DMS 273 (cell line): ENCODE results near the gene SPRED2.
A peak's percentile ranks its signal among the peaks of the same experiment; 100 is the strongest.

Source experiments
- DNase-seq: peaks from one replicate; lab custom pipeline; 2025; ENCODE audit not compliant: unreplicated experiment; lab: John Stamatoyannopoulos, UW

SPRED2 gene

DNA sequence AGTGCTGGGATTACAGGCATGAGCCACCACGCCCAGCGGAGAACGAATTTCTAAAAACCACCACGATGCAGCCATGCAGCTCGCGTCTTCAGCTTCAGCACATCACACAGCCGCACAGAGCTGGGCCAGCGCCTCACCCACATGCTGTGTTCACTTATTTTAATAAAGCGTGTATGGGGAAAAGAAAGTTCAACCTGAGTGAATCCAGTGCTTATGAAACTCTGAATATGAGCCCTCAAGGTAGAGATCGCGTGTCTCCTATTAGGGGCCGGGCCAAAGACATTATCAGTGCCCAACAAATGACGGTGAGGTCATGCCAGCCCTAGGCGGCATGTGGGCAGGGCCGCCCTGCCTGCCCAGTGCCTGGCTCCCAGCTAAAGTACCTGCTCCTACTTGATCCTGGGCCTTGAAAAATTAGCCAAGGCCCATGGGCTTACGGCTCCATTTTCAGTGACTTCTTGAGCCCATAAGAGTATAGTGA lies 44.3 kb downstream of the SPRED2 start:
- no peak for DNase-seq

DNA sequence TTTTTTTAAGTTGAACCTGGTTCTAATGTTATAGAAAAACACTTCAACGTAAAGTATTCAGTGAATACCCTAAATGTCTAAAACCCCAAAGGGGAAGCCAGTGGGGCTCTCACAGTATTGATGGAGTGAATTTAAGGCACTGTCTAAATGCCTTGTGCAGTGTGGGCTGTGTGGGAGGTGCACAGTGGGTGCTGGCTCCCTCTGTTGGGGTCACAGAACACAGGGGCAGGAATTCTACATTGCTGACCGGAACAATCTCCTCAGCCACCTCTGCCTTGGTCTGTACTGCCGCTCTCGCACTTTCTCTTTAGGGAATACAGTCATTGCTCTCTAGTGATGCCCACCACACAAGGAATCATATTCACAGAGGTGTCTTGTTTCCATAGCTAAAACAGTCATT lies 45.4 kb downstream of the SPRED2 start:
- no peak for DNase-seq

DNA sequence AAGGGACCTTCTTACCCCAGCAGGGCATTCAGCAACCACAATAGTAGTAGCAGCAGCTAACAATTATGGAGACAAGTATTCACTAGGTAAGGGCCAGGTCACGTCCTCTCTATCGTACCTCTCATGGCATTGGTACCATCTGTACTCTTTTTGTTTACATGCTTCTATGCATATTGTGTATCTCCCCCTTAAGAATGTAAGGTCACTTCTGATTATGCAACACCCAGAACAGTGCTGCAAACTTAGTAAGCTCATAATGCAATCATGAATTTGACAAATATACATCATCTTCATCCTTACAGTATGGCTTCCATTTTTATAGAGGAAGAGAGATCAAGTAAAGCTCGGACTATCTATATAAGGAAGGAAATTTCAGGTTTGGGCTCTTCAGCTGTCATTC lies 46.1 kb downstream of the SPRED2 start:
- no peak for DNase-seq

DNA sequence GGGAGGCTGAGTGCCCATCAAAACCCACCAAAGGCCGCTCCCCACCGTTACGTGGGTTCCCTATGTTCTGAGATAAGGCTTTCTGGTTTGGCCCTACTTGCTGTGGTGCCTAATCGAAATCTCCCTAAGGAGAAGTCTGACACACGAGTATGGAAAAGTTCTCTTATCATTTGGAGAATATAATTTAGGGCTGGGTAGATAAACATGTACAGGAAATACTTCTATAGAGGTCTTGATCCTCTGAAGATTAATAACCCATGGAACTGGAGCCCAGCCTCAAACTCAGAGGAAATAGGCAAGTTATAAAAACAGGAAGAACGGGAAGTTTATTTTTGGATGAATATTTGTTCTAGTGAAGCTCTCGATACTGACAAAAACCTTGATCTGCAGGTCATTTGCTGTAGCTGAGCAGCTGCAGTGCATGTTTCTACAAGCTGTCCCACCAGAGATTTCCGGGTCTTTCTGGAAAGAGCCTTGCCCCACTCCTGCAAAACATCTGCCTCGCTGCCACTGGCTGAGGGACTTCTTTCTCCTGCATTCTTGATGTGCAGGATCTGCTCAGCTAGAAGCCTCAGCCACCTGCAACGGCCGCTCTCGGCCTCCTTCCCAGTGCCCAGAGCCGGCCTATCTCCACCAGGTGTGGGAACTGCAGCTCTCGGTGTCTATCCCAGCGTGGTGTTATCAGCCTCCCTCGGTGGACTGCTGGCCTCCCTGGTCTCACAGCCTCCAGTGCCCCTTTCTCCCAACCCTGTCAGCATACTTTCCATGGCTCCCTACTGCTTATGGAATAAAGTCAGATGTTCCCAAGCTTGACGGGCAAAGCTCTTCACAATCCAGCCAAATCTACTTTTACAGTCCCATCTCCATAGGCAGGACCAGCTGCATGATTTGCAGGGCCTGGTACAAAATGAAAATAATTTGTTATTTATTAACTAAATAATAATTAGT lies 48.6 kb downstream of the SPRED2 start:
- DNase-seq, result no peak

DNA sequence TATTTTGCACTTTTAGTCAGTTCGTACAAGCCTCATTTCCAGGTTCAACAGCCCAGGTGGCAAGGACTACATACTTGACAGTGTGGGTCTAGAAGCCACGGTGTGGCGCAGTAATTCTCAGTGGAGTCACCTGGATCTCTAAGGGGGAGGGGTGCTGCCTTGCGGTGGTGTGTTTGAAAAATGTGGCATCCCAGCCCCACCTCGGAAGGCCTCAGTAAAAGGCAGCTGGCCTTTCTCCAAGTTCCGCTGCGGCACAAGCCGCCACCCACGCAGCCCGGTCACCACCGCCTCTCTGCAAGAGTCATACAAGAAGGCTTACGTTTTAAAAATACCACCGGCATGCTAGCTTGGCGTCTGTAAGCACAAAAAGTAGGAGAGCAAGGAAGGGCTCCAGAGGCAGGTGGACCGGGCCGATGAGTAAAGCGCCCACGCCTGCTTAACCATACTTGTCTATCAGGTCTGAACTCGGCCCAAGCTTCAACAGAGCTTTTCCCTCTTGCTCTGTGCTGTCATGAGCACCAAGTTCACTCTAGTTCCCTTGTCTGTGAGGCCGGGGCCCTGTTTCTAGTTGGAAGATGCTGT lies 49.5 kb downstream of the SPRED2 start:
- peak; percentile 37 for DNase-seq

DNA sequence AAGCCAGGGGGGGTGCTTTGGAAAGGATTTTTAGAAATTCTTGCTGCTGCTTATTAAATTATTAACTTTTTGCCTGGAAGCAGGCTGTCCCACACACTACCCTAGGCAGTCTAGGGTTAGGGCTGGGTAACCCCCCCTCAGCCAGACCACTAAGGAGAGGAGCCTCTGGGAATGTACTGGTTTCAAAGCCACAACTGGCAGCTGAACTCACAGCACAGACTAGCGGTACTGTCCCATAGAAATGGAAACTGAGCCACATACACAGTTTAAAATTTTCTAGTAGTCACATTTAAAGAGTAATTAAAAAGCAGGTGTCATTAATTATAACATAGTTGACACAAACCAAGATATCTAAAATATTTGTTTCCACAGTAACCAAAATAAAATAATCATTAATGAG lies 50.1 kb downstream of the SPRED2 start:
- DNase-seq, result no peak

DNA sequence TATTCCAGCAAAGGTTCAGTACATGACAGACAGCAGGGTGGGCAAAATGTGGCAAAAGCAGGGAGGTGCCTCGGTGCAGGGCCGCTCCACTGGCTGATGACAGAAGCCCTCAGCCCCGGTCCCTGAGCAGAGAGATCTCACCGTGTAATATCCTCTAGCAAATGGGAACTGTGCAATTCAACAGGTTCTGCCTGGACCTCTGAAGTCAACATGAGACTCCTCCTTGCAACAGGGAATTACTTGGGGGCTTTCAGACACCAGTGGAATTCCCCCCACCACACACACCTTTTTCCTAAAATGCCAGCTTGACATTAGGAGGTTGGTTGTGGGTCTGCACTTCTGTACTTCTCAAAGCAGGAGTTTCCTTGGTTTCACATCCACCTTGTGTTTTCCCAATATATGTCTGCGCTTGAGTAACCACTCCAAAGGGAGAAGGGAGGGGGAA lies 50.8 kb downstream of the SPRED2 start:
- no peak for DNase-seq

DNA sequence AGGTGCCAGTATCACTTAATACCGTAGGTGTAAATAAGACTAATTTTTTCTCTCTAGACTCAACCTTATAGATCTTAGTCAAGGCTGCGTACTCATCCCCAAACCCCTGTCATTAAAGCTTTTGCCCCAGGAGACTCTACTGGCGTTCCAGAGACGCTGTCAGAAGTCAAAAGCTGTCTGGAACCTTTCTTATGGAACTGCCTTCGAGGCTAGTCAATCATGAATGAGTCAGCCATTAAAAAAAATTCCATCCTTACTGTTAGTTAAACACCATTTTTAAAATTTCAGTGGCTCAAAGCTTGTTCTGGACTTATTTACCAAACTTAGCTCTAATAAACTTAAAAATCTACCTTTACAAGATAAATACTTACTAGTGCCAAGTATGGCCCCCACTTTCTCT lies 52.1 kb downstream of the SPRED2 start:
- no peak for DNase-seq

DNA sequence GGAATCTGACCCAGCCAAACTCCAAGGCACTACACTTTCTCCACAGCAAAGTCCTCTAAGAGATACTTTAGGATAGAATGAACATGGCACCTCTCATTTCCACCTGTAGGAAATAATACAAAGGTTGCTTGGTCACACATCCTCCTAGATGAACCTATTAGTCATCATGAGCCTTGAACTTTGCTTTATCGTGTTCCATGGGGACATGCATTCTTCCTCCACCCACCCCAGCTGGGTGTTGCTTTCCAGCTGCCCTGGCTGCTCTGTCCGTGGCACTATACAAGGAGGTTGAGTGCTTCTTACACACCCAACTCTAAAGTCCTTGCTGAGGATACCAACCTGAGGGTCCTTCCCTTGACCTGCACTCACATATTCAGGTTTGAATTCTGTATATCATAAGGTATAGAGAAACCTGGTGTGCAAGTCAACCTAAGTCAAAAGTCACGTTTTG lies 52.7 kb downstream of the SPRED2 start:
- no peak for DNase-seq

DNA sequence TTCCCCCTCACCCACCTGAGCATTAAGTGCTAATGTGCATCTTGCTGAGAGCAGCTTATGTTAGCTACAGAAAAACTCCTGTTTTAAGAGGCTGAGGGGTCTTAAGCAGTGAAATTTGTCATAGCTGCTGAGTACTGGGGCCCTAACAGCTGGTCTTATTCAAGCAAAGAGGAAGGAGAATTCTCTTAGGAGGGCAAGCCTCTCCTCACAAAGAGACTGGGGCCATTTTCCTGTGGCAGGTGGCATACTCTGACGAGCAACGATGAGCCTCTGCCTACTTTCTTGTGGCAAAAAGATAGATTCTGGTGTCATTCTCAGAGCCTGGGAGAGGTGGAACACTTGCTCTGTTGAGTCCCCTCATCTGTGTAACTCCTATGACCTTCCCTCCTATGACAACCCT lies 53.2 kb downstream of the SPRED2 start:
- DNase-seq, result no peak

DNA sequence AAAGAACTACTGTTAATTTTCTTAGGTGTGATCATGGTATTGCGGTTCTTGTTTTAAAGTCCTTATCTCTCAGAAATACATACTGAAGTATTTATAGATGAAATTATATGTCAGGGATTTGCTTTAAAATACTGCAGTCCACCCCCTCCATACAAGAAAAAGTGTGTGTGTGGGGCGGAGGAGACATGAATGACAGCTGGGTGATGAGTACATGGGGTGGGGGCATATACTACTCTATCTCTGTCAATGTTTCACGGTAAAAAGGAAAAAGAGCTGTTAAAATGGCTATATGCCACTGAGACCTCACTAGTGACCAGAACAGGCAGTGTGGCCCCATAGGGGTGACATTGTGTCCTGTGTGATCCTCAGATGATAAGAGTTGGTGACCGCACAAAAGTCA lies 54.1 kb downstream of the SPRED2 start:
- DNase-seq, result no peak

DNA sequence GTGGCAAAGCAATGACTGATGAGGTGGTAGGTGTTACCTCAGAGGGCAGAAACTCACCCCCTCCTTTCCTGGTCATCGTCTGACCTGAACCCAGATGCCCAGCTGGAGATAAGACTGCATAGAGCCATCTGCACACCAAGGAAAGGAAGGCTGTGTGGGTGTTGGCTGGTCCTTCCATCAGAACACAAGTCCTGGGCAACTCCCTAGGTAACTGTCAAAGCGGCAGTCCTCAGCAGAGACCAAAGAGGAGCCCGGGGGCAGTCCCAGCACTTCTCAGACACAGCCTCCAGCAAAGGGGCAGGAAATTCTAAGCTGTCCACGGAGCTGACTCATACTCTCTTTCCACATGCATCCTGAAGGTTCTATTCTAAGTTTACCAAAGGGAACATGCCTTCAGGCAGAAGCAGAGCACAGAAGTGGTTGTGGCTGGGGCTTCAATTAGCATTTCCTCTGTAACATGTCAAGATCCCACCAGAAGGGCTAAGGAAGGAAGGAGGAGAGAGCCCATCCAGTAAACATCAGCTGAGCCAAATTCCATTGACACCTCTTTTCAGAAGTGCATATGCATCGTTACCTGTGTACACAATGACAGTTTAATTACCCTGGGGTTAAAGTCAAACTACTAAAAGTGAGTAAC lies 54.7 kb downstream of the SPRED2 start:
- no peak for DNase-seq

DNA sequence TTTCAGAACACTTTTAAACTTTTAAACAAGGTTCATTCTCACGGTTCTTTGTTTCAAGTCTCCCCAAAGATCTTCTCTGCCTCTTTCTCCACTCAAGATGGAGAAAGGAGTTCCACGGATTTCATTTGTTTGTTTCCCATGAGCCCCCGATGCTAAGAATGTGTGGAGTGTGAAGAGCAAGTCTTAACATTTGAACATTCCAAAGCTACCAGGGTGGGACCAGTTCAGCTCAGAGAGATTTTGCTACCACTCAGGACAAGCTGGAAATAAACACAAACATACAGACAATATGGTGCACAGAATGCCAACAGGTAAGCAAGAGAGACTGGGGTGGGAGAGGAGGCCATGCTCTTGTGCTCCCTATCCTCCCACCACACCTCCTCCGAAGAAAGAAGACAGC lies 56.7 kb downstream of the SPRED2 start:
- no peak for DNase-seq

DNA sequence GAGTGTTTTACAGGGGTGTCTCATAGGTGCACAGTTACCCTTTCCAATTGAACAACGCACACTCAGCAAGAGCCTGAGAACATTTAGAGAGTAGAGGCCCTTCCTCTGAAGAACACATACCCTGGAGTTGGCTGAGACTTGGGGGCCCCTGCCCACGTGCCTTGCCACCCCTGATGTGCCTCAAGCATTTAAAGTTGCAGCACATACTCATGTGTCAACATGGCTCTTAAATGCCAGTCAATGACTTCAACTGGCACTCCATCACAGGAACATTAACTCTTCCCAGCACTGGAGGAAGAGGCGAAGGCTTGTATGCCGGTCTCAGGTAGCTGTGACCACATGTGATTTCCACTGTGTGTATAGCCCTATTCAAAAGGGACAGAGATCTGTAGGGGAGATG lies 57.4 kb downstream of the SPRED2 start:
- DNase-seq, result no peak

DNA sequence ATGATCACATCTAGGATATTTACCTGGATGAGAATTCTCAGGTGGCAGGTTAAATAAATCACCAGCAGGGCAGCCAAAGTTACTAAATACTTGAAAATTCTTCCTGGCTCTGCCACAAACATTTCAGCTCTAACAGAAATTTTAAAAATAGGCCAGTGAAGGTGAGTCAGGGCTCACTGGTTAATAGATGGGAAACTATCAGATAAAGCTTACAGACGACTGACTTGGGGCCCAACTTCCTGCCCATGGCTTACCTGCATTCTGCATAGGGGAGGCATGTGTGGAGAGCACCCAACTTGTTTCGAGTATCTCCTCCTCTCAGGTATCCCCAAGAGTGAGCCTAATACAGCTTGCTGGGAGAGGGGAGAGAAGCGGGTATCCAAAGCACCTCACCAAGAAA lies 57.8 kb downstream of the SPRED2 start:
- no peak for DNase-seq

DNA sequence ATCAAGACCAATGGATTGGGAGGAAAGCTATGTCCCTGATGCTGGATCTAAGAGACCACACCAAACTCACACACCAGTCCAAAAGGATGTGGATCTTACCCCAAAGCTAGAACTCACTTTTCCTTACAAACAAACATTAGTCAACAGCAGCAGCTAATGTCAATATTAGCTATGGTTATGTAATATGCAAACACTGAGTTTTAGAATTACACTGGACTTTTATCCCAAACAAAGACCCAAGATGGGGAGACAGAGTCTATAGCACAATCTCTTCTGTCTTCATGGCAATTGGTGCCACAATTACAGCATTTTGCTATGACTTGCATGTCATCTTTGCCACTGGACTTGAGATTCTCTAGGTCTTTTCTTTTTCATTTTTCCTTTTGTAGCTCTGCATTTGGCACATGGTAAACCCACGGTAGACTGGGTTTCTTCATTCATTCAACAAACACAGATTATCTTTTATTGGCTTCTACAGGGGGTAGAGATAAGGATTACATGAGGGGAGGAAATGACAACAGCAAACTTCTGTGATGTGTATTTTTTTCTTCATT lies 59.0 kb downstream of the SPRED2 start:
- DNase-seq, result no peak

DNA sequence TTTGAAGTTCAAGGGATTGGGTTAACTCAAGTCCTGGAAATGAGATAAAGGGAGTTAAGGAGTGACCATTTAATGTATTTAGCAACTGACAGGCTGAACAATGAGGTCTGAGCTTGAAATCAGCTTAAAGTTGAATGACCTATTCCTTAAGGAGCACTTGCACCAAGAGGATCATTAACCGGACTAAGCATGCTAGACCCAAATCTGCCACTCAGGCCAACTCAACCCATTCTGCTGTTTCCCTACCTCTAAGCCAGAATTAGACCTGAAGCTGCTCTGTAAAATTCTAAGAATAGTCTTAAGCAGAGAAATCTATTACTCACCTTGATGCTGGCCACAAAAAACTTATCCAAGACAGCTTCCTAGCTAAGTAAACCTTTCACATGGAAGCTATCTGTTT lies 59.8 kb downstream of the SPRED2 start:
- no peak for DNase-seq

DNA sequence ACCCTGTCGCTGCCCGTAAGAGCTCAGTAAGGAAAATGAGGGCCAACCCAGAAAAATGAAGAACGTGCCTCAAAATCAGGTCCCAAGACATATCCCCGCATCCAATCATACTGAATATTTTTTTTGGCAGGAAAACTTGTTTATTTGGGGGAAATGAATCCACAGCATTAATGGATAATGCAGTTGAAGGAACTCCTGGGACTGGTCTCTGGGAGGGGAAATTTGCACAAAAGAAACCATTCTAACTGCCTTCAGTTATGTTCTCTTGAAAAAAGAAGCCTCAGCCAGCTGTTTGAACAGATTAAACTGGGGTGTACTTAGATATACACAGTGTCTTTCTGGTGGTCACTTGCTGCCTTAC lies 61.3 kb downstream of the SPRED2 start:
- no peak for DNase-seq

DNA sequence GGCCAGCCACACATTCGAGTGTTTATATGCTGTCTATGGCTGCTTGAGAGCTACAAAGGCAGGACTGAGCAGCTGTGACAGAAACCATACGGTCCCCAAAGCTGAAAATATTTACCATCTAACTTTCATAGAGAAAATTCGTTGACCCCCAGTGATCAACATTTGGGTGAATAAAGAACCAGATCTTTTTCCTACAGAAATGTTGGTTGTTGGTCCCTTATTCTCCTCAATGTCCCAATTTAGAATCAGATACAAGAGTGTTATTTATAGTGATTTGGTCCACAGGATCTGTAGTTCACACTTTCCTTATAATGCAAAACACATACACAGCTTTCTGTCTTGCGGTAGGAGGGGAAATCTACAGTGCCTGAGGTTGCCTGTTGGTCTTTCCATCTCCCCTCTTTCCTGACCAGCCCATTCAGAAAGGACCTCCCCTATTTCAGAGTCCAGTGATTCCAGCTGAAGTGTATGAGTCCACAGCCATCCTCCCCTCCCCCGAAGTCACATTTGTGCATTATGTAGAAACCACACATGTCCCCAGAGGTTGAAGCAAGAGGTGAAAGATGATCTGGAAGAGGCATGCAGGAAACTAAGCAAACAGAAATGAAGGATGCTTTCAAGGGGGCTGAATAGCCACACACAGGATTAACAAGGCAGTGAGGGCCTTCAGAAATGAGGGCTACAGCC lies 61.9 kb downstream of the SPRED2 start:
- peak; percentile 13 for DNase-seq

DNA sequence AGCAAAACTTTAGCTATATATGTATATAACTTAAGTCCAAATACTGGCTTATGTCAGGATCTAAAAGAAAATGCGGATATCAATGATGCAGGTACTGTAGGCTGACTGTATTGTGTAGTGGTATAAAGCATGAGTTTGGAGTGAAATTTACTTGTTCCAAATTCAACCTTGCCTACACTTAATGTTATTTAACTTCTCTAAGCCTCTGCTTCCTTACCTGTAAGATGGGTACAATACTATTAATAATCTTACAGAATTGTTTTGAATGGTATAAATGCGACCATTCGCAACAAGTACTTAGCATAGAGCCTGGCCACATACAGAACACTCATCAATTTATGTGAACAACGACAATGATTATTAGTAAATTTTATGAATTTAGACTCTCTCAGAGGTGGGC lies 62.4 kb downstream of the SPRED2 start:
- DNase-seq, result no peak

DNA sequence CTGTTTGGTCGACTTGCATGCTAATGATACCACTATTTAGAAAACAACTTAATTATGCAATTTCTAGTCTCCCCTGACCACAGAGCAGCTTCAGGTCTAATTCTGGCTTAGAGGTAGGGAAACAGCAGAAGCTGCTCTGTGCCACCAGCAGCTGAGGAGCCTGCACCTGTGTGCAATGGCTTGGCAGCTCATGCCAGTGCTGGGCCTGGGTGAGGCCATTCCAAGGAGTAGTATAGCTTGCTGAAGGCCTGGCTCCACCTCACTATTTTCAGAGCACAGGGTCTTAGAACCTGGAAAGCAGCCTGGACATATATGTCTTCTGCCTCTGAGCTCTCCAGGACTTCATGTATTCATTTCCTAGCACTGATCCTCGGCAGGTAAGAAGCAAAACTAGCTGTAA lies 62.8 kb downstream of the SPRED2 start:
- DNase-seq, result no peak
